HG03469 (cell line): ENCODE data around the gene EIF6.

Experiments
- ATAC-seq: cut with Tn5 transposase; IDR thresholded peaks from one replicate; pipeline ENCODE4 v1.9.1; 2021; ENCODE audit warnings: mild to moderate bottlenecking, moderate library complexity, moderate number of reproducible peaks; ENCODE audit not compliant: unreplicated experiment

EIF6 gene

DNA sequence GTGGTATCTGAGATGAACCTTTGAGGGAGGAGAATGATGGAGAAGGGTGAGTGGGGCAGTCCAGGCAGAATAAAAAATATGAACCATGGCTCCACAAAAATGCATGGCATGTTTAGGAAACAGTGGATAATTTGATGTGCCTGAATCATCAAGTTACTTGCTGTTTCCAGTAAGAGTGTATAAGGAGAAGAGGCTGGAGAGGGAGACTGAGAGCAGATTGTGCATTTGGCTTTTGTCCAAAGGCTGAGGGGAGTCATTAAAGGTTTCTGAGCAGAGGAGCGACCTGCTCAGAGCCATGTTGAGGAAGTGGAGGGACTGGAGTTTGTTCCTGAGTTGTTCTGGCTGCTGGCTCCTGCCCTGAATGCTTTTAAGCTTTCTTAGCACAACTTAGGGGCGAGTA is 52.0 kb downstream of the EIF6 start:
- no peak for ATAC-seq
